HL-60 (cell line): Measurements from ENCODE around the gene OR2A12.

Experiments
- DNase-seq, 2 experiments: peaks; one replicate each; pipeline ENCODE4 v3.0.0-alpha.2; 2010 to 2020; ENCODE audit warnings: low read depth in 1 of 2, low spot score in 1 of 2
- H3K27ac ChIP-seq: fragments of 250-450 bp; sonication (Bioruptor Pico); replicated peaks from 2 replicates; pipeline ENCODE4 v1.5.1; 2020; ENCODE audit warnings: mild to moderate bottlenecking, moderate library complexity
- H3K27me3 ChIP-seq: fragments of 250-450 bp; sonication (Bioruptor Pico); 2 replicates; pipeline ENCODE4 v1.5.1; 2021; ENCODE audit warnings: mild to moderate bottlenecking, moderate library complexity; ENCODE audit not compliant: insufficient read depth, poor library complexity, severe bottlenecking
- H3K4me3 ChIP-seq: replicated peaks from 2 replicates; pipeline ENCODE4 v1.5.1; 2011; ENCODE audit warnings: mild to moderate bottlenecking, control low read depth, low read length; ENCODE audit not compliant: insufficient read depth
- GABPA ChIP-seq: IDR thresholded peaks from 2 replicates; pipeline ENCODE4 v1.6.1; 2012; ENCODE audit warnings: low read depth
- POLR2AphosphoS5 ChIP-seq: IDR thresholded peaks from 2 replicates; pipeline ENCODE4 v1.6.1; 2012; ENCODE audit warnings: low read depth
- SPI1 ChIP-seq: IDR thresholded peaks from 2 replicates; pipeline ENCODE4 v1.6.1; 2012; ENCODE audit warnings: low read depth, mild to moderate bottlenecking, borderline replicate concordance
- TF ChIP-seq, protein P1 (sequence below): IDR thresholded peaks from one replicate; pipeline ENCODE4 v1.5.1; 2011; ENCODE audit warnings: low read length, control low read depth, inconsistent platforms; ENCODE audit not compliant: insufficient read depth
- TF ChIP-seq, protein P2 (sequence below): IDR thresholded peaks from 2 replicates; pipeline ENCODE4 v1.6.1; 2012; ENCODE audit warnings: low read depth; ENCODE audit not compliant: insufficient replicate concordance

The OR2A12 gene

DNA sequence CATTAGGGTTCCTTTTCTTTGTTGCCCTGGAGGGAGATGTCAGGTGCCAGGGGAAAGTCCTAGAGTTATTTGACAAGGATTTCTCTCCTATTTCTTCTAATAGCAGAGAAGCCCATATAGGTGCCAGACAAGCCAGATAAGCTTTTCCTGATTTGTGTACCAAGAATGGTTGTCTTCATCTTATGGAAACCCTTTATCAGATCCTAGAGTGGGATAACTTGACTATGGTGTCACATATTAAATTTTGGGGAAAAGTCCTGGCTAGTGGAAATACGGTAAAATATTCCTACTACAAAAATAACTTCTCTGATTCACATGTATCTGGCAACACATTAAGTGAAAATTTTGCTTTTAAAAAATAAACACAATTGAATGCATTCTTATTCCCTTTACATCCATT, 1.2 kb downstream of the OR2A12 start:
- DNase-seq, result no peak
- H3K27ac ChIP-seq, result no peak overlapping the region
- TF ChIP-seq, protein P1, sequence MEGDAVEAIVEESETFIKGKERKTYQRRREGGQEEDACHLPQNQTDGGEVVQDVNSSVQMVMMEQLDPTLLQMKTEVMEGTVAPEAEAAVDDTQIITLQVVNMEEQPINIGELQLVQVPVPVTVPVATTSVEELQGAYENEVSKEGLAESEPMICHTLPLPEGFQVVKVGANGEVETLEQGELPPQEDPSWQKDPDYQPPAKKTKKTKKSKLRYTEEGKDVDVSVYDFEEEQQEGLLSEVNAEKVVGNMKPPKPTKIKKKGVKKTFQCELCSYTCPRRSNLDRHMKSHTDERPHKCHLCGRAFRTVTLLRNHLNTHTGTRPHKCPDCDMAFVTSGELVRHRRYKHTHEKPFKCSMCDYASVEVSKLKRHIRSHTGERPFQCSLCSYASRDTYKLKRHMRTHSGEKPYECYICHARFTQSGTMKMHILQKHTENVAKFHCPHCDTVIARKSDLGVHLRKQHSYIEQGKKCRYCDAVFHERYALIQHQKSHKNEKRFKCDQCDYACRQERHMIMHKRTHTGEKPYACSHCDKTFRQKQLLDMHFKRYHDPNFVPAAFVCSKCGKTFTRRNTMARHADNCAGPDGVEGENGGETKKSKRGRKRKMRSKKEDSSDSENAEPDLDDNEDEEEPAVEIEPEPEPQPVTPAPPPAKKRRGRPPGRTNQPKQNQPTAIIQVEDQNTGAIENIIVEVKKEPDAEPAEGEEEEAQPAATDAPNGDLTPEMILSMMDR, result no peak
- TF ChIP-seq POLR2AphosphoS5, result no peak
- no peak for TF ChIP-seq GABPA
- TF ChIP-seq, protein P2, sequence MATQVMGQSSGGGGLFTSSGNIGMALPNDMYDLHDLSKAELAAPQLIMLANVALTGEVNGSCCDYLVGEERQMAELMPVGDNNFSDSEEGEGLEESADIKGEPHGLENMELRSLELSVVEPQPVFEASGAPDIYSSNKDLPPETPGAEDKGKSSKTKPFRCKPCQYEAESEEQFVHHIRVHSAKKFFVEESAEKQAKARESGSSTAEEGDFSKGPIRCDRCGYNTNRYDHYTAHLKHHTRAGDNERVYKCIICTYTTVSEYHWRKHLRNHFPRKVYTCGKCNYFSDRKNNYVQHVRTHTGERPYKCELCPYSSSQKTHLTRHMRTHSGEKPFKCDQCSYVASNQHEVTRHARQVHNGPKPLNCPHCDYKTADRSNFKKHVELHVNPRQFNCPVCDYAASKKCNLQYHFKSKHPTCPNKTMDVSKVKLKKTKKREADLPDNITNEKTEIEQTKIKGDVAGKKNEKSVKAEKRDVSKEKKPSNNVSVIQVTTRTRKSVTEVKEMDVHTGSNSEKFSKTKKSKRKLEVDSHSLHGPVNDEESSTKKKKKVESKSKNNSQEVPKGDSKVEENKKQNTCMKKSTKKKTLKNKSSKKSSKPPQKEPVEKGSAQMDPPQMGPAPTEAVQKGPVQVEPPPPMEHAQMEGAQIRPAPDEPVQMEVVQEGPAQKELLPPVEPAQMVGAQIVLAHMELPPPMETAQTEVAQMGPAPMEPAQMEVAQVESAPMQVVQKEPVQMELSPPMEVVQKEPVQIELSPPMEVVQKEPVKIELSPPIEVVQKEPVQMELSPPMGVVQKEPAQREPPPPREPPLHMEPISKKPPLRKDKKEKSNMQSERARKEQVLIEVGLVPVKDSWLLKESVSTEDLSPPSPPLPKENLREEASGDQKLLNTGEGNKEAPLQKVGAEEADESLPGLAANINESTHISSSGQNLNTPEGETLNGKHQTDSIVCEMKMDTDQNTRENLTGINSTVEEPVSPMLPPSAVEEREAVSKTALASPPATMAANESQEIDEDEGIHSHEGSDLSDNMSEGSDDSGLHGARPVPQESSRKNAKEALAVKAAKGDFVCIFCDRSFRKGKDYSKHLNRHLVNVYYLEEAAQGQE, result no peak
- no peak for TF ChIP-seq SPI1
- H3K4me3 ChIP-seq, result no peak overlapping the region
- no peaks in the 10 kb centered on the region for H3K27me3 ChIP-seq

DNA sequence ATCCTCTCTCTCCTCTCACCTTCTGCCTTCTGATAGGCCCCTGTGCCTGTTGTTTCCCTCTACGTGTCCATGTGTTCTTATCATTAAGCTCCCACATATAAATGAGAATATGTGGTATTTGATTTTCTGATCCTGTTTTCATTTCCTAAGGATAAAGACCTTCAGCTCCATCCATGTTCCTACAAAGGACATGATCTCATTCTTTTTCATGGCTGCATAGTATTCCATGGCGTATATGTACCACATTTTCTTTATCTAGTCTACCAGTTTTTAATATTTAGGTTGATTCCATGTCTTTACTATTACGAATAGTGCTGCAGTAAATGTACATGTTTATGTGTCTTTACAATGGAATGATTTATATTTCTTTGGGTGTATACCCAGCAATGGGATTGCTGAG, 4.6 kb downstream of the OR2A12 start:
- no peak for DNase-seq
- TF ChIP-seq GABPA, result no peak
- TF ChIP-seq, protein P1, result no peak
- no peak for TF ChIP-seq POLR2AphosphoS5
- TF ChIP-seq, protein P2, result no peak
- no peak for TF ChIP-seq SPI1
- Histone ChIP-seq H3K27me3 (no peaks in the 10 kb centered on the region), H3K27ac (no peak overlapping the region), H3K4me3 (no peak overlapping the region)

DNA sequence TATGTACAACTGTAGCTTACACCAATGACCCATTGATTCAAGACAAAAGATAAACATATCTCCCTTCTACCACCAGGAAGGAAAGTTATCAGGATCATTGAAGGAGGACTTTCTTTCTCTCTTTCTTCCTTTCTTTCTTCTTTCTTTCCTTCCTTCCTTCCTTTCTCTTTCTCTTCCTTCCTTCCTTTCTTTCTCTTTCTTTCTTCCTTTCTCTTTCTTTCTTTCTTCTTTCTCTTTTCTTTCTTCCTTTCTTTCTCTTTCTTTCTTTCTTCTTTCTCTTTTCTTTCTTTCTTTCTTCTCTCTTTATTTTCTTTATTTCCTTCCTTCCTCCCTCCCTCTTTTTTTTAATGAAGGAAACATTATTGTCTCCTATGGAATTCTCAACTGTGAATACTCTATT, 12.7 kb downstream of the OR2A12 start:
- Histone ChIP-seq H3K4me3 (no peak overlapping the region), H3K27me3 (no peaks in the 10 kb centered on the region), H3K27ac (no peak overlapping the region)
- TF ChIP-seq GABPA, result no peak
- no peak for TF ChIP-seq SPI1
- TF ChIP-seq POLR2AphosphoS5, result no peak
- TF ChIP-seq, protein P2, result no peak
- TF ChIP-seq, protein P1, result no peak
- DNase-seq, result no peak
